ENCODE results near the gene CLIC1.

- no peak for TF ChIP-seq CTCF (IDR thresholded peaks at IDR 0.05)
- TF ChIP-seq POLR2A (IDR thresholded peaks at IDR 0.05) = no peak
Measured at GRCh38 chr6:31775184-31775583, 38.9 kb upstream of the CLIC1 start.

Data from testis (tissue), 2 donors.